HG02970 (cell line): Measurements from ENCODE around the gene AHR.

Experiments
- ATAC-seq: cut with Tn5 transposase; IDR thresholded peaks from one replicate; pipeline ENCODE4 v1.9.1; 2021; ENCODE audit warnings: mild to moderate bottlenecking, moderate library complexity, moderate number of reproducible peaks; ENCODE audit not compliant: unreplicated experiment, low FRiP score

The AHR gene

GRCh38 chr7:17298102-17298839 lies at the start of gene AHR:
TSS of gene AHR (plus strand) at chr7:17298652. CDS start at chr7:17299265, 613 bp downstream.
- peak; percentile 67 for ATAC-seq

- no peak for ATAC-seq
Measured at GRCh38 chr7:17253885-17254284, 44.6 kb upstream of the AHR start.

- ATAC-seq = no peak
Measured at GRCh38 chr7:17255926-17256325, 42.5 kb upstream of the AHR start.

- ATAC-seq = no peak
Measured at GRCh38 chr7:17256375-17256774, 42.1 kb upstream of the AHR start.

- no peak for ATAC-seq
Measured at GRCh38 chr7:17266565-17266964, 31.9 kb upstream of the AHR start.

GRCh38 chr7:17269341-17270221 lies 28.9 kb upstream of the AHR start:
- no peak for ATAC-seq

GRCh38 chr7:17274551-17275245 lies 23.8 kb upstream of the AHR start:
- ATAC-seq = no peak

GRCh38 chr7:17275749-17276671 lies 22.4 kb upstream of the AHR start:
- ATAC-seq = no peak

- no peak for ATAC-seq
Measured at GRCh38 chr7:17279061-17279460, 19.4 kb upstream of the AHR start.

GRCh38 chr7:17289074-17289645 lies 9.3 kb upstream of the AHR start:
- no peak for ATAC-seq

- ATAC-seq = no peak
Measured at GRCh38 chr7:17292843-17293242, 5.6 kb upstream of the AHR start.

- no peak for ATAC-seq
Measured at GRCh38 chr7:17293481-17293880, 5.0 kb upstream of the AHR start.

GRCh38 chr7:17297243-17297642 lies 1.2 kb upstream of the AHR start:
- ATAC-seq = no peak

- peak; percentile 37 for ATAC-seq
Measured at GRCh38 chr7:17298840-17299482, 509 bp downstream of the AHR start.

- peak; percentile 1 for ATAC-seq
Measured at GRCh38 chr7:17299483-17299991, 1.1 kb downstream of the AHR start.

GRCh38 chr7:17300012-17300411 lies 1.6 kb downstream of the AHR start:
- no peak for ATAC-seq

GRCh38 chr7:17300437-17300836 lies 2.0 kb downstream of the AHR start:
- no peak for ATAC-seq

GRCh38 chr7:17301471-17302456 lies 3.3 kb downstream of the AHR start:
- no peak for ATAC-seq
